Sciatic nerve (tissue), 2 donors: ENCODE data around the gene MGMT. TPM values are rescaled to one million over a fixed set of nuclear protein-coding genes. Genes with fewer than 3 reads are reported as not detected.

ENCODE experiments used
- ATAC-seq: fragments of 200-7000 bp; cut with Tn5 transposase; one replicate; pipeline ENCODE4 v1.9.1; 2020; ENCODE audit warnings: mild to moderate bottlenecking, moderate library complexity
- DNase-seq: peaks from one replicate; pipeline ENCODE4 v3.0.0-alpha.2; 2020; ENCODE audit warnings: low spot score
- intact Hi-C: fragments of 100-400 bp; cut with DNase I; formaldehyde crosslinking; loops from one replicate; pipeline ENCODE4 v1.14.2; 2022
- total RNA-seq: library from RNA; stranded (reverse); fragmentation: NEBNext Ultra II Directional; extraction: Animal tissue kit (Norgen Biotek cat#: 25700); gene quantifications from one replicate; pipeline ENCODE4 v1.2.1, GENCODE V29; 2021
- donor health status: DM: no; HTN: no; CAD: no.
- donor health status: DM: no; HTN: no; CAD: no.

MGMT gene
- total RNA-seq, 1 donor from 2014 or later = 24.5 TPM

GRCh38 chr10:129448539-129448938 is 18.5 kb upstream of the MGMT start:
- ATAC-seq = no peak
- intact Hi-C loops = no loop called here
- DNase-seq = no peak

- ATAC-seq (no peak), DNase-seq (no peak)
- intact Hi-C loops = no loop called here
Measured at GRCh38 chr10:129449893-129450292, 17.1 kb upstream of the MGMT start.

- DNase-seq (no peak), ATAC-seq (no peak)
- intact Hi-C loops = no loop called here
Measured at GRCh38 chr10:129450391-129450790, 16.6 kb upstream of the MGMT start.

GRCh38 chr10:129455625-129456024 is 11.4 kb upstream of the MGMT start:
- intact Hi-C loops = no loop called here
- ATAC-seq = no peak
- DNase-seq = no peak

- DNase-seq (no peak), ATAC-seq (no peak)
- intact Hi-C loops = no loop called here
Measured at GRCh38 chr10:129459762-129460539, 7.1 kb upstream of the MGMT start.

GRCh38 chr10:129462257-129462795 is 4.7 kb upstream of the MGMT start:
- intact Hi-C loops = no loop called here
- DNase-seq = no peak

GRCh38 chr10:129464251-129464650 is 2.8 kb upstream of the MGMT start:
- no peak for ATAC-seq
- intact Hi-C loops = no loop called here
- DNase-seq = no peak

More at GRCh38 chr10:129462257-129462795, 4.7 kb upstream of the MGMT start:
- ATAC-seq = no peak

GRCh38 chr10:129465796-129466702 is 992 bp upstream of the MGMT start:
- no peak for DNase-seq
- intact Hi-C loops = no loop called here
- ATAC-seq = no peak

- ATAC-seq = peak; percentile 44
- DNase-seq = no peak
- intact Hi-C loops = no loop called here
Measured at GRCh38 chr10:129467359-129468064, 471 bp downstream of the MGMT start.

- ATAC-seq (no peak), DNase-seq (no peak)
- intact Hi-C loops = no loop called here
Measured at GRCh38 chr10:129468187-129468586, 1.1 kb downstream of the MGMT start.

GRCh38 chr10:129470103-129470851 is 3.2 kb downstream of the MGMT start:
- DNase-seq (no peak), ATAC-seq (no peak)
- intact Hi-C loops = no loop called here

- intact Hi-C loops = no loop called here
- DNase-seq = no peak
- ATAC-seq = no peak
Measured at GRCh38 chr10:129471447-129472175, 4.6 kb downstream of the MGMT start.

- DNase-seq (no peak), ATAC-seq (no peak)
- intact Hi-C loops = no loop called here
Measured at GRCh38 chr10:129472696-129473555, 5.9 kb downstream of the MGMT start.

- ATAC-seq = no peak
- no peak for DNase-seq
- intact Hi-C loops = no loop called here
Measured at GRCh38 chr10:129474642-129475041, 7.6 kb downstream of the MGMT start.

GRCh38 chr10:129476431-129476830 is 9.4 kb downstream of the MGMT start:
- intact Hi-C loops = no loop called here
- ATAC-seq = peak; percentile 30
- no peak for DNase-seq

GRCh38 chr10:129477051-129477450 is 10.0 kb downstream of the MGMT start:
- no peak for ATAC-seq
- no peak for DNase-seq
- intact Hi-C loops = no loop called here

- intact Hi-C loops = no loop called here
- ATAC-seq = no peak
- DNase-seq = no peak
Measured at GRCh38 chr10:129481641-129482040, 14.6 kb downstream of the MGMT start.
